HG03565 (cell line): ENCODE measurements around the gene NME4.

Source experiments
- ATAC-seq: cut with Tn5 transposase; IDR thresholded peaks from one replicate; pipeline ENCODE4 v1.9.1; 2021; ENCODE audit warnings: mild to moderate bottlenecking, moderate library complexity; ENCODE audit not compliant: unreplicated experiment

Gene NME4

GRCh38 chr16:425082-425718 is 28.2 kb downstream of the NME4 start, which contains the start of gene RAB11FIP3:
Gene RAB11FIP3 (plus strand): TSS chr16:425649. CDS start chr16:426007, 358 bp downstream.
- peak; percentile 66 for ATAC-seq

- ATAC-seq, result no peak
These were observed 28.7 kb downstream of the NME4 start for GRCh38 chr16:425740-426114.

- no peak for ATAC-seq
These were observed 29.3 kb downstream of the NME4 start for GRCh38 chr16:426115-426905.

GRCh38 chr16:426906-427249 is 29.9 kb downstream of the NME4 start:
- ATAC-seq, result no peak

GRCh38 chr16:427250-427649 is 30.3 kb downstream of the NME4 start:
- ATAC-seq, result no peak

- ATAC-seq, result no peak
These were observed 33.9 kb downstream of the NME4 start for GRCh38 chr16:430904-431303.

GRCh38 chr16:440627-441026 is 43.6 kb downstream of the NME4 start:
- ATAC-seq, result no peak

GRCh38 chr16:441447-441846 is 44.4 kb downstream of the NME4 start:
- no peak for ATAC-seq

- no peak for ATAC-seq
These were observed 46.0 kb downstream of the NME4 start for GRCh38 chr16:442976-443375.

GRCh38 chr16:444027-444426 is 47.0 kb downstream of the NME4 start:
- ATAC-seq, result no peak

GRCh38 chr16:445566-445965 is 48.6 kb downstream of the NME4 start:
- no peak for ATAC-seq
